ENCODE results near the gene BICDL2.
A peak's percentile ranks its signal among the peaks of the same experiment; 100 is the strongest.

BICDL2 gene

GRCh38 chr16:3026609-3027488 is 9.9 kb downstream of the BICDL2 start:
- Histone ChIP-seq H3K27ac (ENCODE audit: low read length) (no peak overlapping the region), H3K9ac (ENCODE audit: low read length) (no peak overlapping the region), H3K9me3 (ENCODE audit: control insufficient read depth, low read depth, low read length) (no peaks in the 10 kb centered on the region)

GRCh38 chr16:3026003-3026378 is 10.8 kb downstream of the BICDL2 start:
- Histone ChIP-seq H3K36me3 (ENCODE audit: control insufficient read depth, low read depth, low read length) (peaks cover 23% of the 10 kb centered on the region), H3K27me3 (ENCODE audit: control insufficient read depth, insufficient read depth, low read length) (no peaks in the 10 kb centered on the region), H3K27ac (ENCODE audit: low read length) (no peak overlapping the region), H3K4me1 (ENCODE audit: control insufficient read depth, low read depth, low read length) (peaks cover 17% of the 10 kb centered on the region), H3K4me3 (ENCODE audit: low read length) (no peak overlapping the region), H3K9ac (ENCODE audit: low read length) (no peak overlapping the region), H3K9me3 (ENCODE audit: control insufficient read depth, low read depth, low read length) (no peaks in the 10 kb centered on the region)

More at GRCh38 chr16:3026609-3027488, 9.9 kb downstream of the BICDL2 start:
- Histone ChIP-seq H3K4me3 (ENCODE audit: low read length) (no peak overlapping the region), H3K4me1 (ENCODE audit: control insufficient read depth, low read depth, low read length) (peaks cover 17% of the 10 kb centered on the region), H3K27me3 (ENCODE audit: control insufficient read depth, insufficient read depth, low read length) (no peaks in the 10 kb centered on the region), H3K36me3 (ENCODE audit: control insufficient read depth, low read depth, low read length) (peaks cover 22% of the 10 kb centered on the region)

GRCh38 chr16:3025032-3026002 is 11.4 kb downstream of the BICDL2 start:
- Histone ChIP-seq H3K9ac (ENCODE audit: low read length) (no peak overlapping the region), H3K4me1 (ENCODE audit: control insufficient read depth, low read depth, low read length) (peaks cover 17% of the 10 kb centered on the region), H3K4me3 (ENCODE audit: low read length) (no peak overlapping the region), H3K36me3 (ENCODE audit: control insufficient read depth, low read depth, low read length) (peaks cover 23% of the 10 kb centered on the region), H3K9me3 (ENCODE audit: control insufficient read depth, low read depth, low read length) (no peaks in the 10 kb centered on the region), H3K27me3 (ENCODE audit: control insufficient read depth, insufficient read depth, low read length) (no peaks in the 10 kb centered on the region), H3K27ac (ENCODE audit: low read length) (no peak overlapping the region)

- peak within 1 kb of the TSS; percentile 99 for H3K4me3 ChIP-seq (ENCODE audit: low read length)
- peak within 1 kb of the TSS; percentile 88 for H3K9ac ChIP-seq (ENCODE audit: low read length)
- no peaks in the 10 kb centered on the region for H3K9me3 ChIP-seq (ENCODE audit: control insufficient read depth, low read depth, low read length)
- no peaks in the 10 kb centered on the region for H3K27me3 ChIP-seq (ENCODE audit: control insufficient read depth, insufficient read depth, low read length)
- H3K36me3 ChIP-seq (ENCODE audit: control insufficient read depth, low read depth, low read length): peaks cover 23% of the 10 kb centered on the region
- H3K4me1 ChIP-seq (ENCODE audit: control insufficient read depth, low read depth, low read length): peaks cover 17% of the 10 kb centered on the region
- H3K27ac ChIP-seq (ENCODE audit: low read length): peak within 1 kb of the TSS; percentile 87
These were observed 12.9 kb downstream of the BICDL2 start, which contains the start of the genes HCFC1R1 and THOC6 for GRCh38 chr16:3023669-3024478. Gene HCFC1R1 (minus strand): TSS chr16:3023942. CDS start chr16:3023941, 1 bp downstream. Gene THOC6 (plus strand): TSS chr16:3024035. CDS start chr16:3024327, 292 bp downstream.

GRCh38 chr16:3023415-3023668 is 13.4 kb downstream of the BICDL2 start:
- H3K4me3 ChIP-seq (ENCODE audit: low read length): peak overlapping the region; percentile 99

GRCh38 chr16:3022684-3023414 is 13.9 kb downstream of the BICDL2 start:
- peaks cover 23% of the 10 kb centered on the region for H3K36me3 ChIP-seq (ENCODE audit: control insufficient read depth, low read depth, low read length)
- H3K4me1 ChIP-seq (ENCODE audit: control insufficient read depth, low read depth, low read length): peaks cover 20% of the 10 kb centered on the region
- H3K27ac ChIP-seq (ENCODE audit: low read length): peak overlapping the region; percentile 48
- H3K4me3 ChIP-seq (ENCODE audit: low read length): peak overlapping the region; percentile 99
- no peaks in the 10 kb centered on the region for H3K9me3 ChIP-seq (ENCODE audit: control insufficient read depth, low read depth, low read length)
- peaks cover 4% of the 10 kb centered on the region for H3K27me3 ChIP-seq (ENCODE audit: control insufficient read depth, insufficient read depth, low read length)
- peak overlapping the region; percentile 88 for H3K9ac ChIP-seq (ENCODE audit: low read length)

More at GRCh38 chr16:3023415-3023668, 13.4 kb downstream of the BICDL2 start:
- Histone ChIP-seq H3K36me3 (ENCODE audit: control insufficient read depth, low read depth, low read length) (peaks cover 23% of the 10 kb centered on the region), H3K4me1 (ENCODE audit: control insufficient read depth, low read depth, low read length) (peaks cover 19% of the 10 kb centered on the region), H3K9ac (ENCODE audit: low read length) (peak overlapping the region; percentile 88), H3K9me3 (ENCODE audit: control insufficient read depth, low read depth, low read length) (no peaks in the 10 kb centered on the region), H3K27me3 (ENCODE audit: control insufficient read depth, insufficient read depth, low read length) (peaks cover 3% of the 10 kb centered on the region), H3K27ac (ENCODE audit: low read length) (no peak overlapping the region)

GRCh38 chr16:3022208-3022683 is 14.5 kb downstream of the BICDL2 start:
- peaks cover 18% of the 10 kb centered on the region for H3K4me1 ChIP-seq (ENCODE audit: control insufficient read depth, low read depth, low read length)
- H3K27me3 ChIP-seq (ENCODE audit: control insufficient read depth, insufficient read depth, low read length): peaks cover 4% of the 10 kb centered on the region
- peak overlapping the region; percentile 88 for H3K9ac ChIP-seq (ENCODE audit: low read length)
- H3K4me3 ChIP-seq (ENCODE audit: low read length): peak overlapping the region; percentile 99
- H3K9me3 ChIP-seq (ENCODE audit: control insufficient read depth, low read depth, low read length): no peaks in the 10 kb centered on the region
- H3K27ac ChIP-seq (ENCODE audit: low read length): peak overlapping the region; percentile 83
- peaks cover 21% of the 10 kb centered on the region for H3K36me3 ChIP-seq (ENCODE audit: control insufficient read depth, low read depth, low read length)

GRCh38 chr16:3021449-3022207 is 15.1 kb downstream of the BICDL2 start:
- Histone ChIP-seq H3K9ac (ENCODE audit: low read length) (peak overlapping the region; percentile 99), H3K27me3 (ENCODE audit: control insufficient read depth, insufficient read depth, low read length) (peaks cover 4% of the 10 kb centered on the region), H3K27ac (ENCODE audit: low read length) (peak overlapping the region; percentile 83), H3K4me3 (ENCODE audit: low read length) (peak overlapping the region; percentile 99), H3K9me3 (ENCODE audit: control insufficient read depth, low read depth, low read length) (no peaks in the 10 kb centered on the region), H3K4me1 (ENCODE audit: control insufficient read depth, low read depth, low read length) (peaks cover 18% of the 10 kb centered on the region), H3K36me3 (ENCODE audit: control insufficient read depth, low read depth, low read length) (peaks cover 15% of the 10 kb centered on the region)

- peak overlapping the region; percentile 99 for H3K4me3 ChIP-seq (ENCODE audit: low read length)
- peaks cover 22% of the 10 kb centered on the region for H3K4me1 ChIP-seq (ENCODE audit: control insufficient read depth, low read depth, low read length)
- peaks cover 12% of the 10 kb centered on the region for H3K36me3 ChIP-seq (ENCODE audit: control insufficient read depth, low read depth, low read length)
- peak overlapping the region; percentile 94 for H3K27ac ChIP-seq (ENCODE audit: low read length)
- H3K9me3 ChIP-seq (ENCODE audit: control insufficient read depth, low read depth, low read length): no peaks in the 10 kb centered on the region
- peak overlapping the region; percentile 99 for H3K9ac ChIP-seq (ENCODE audit: low read length)
- peaks cover 4% of the 10 kb centered on the region for H3K27me3 ChIP-seq (ENCODE audit: control insufficient read depth, insufficient read depth, low read length)
These were observed 15.9 kb downstream of the BICDL2 start for GRCh38 chr16:3020604-3021448.

Measured in iPS-18a (cell line).